Measurements from ENCODE around the gene PITPNM3. TPM values are rescaled to one million over a fixed set of nuclear protein-coding genes. Genes with fewer than 3 reads are reported as not detected.

Gene PITPNM3
- total RNA-seq, 1 donor, result 1.8 TPM

- H3K4me2 ChIP-seq (ENCODE audit: insufficient read depth, low read length), result no peak overlapping the region
- H3K9me3 ChIP-seq (ENCODE audit: low read depth, low read length), result no peaks in the 10 kb centered on the region
- H3K27ac ChIP-seq (ENCODE audit: low read depth, low read length), result no peak overlapping the region
- DNase-seq (ENCODE audit: insufficient read length, low spot score, missing footprints), result peak; percentile 56
- H3K79me2 ChIP-seq (ENCODE audit: insufficient read depth, low read length), result no peaks in the 10 kb centered on the region
- no peaks in the 10 kb centered on the region for H3K36me3 ChIP-seq (ENCODE audit: insufficient read depth, low read length)
- no peaks in the 10 kb centered on the region for H3K27me3 ChIP-seq (ENCODE audit: insufficient read depth, low read length)
- no peaks in the 10 kb centered on the region for H3K4me1 ChIP-seq (ENCODE audit: insufficient read depth, low read length)
- no peak overlapping the region for H2AFZ ChIP-seq (ENCODE audit: low read length)
- no peak overlapping the region for H3K4me3 ChIP-seq (ENCODE audit: insufficient read depth, low read length)
- H4K20me1 ChIP-seq (ENCODE audit: insufficient read depth, low read length), result no peaks in the 10 kb centered on the region
- TF ChIP-seq CTCF (IDR thresholded peaks at IDR 0.05; ENCODE audit: extremely low read depth, low read depth, low read length), result no peak
Observed at GRCh38 chr17:6463616-6464445, 92.5 kb downstream of the PITPNM3 start.

- H3K9me3 ChIP-seq (ENCODE audit: low read depth, low read length), result no peaks in the 10 kb centered on the region
- H3K4me2 ChIP-seq (ENCODE audit: insufficient read depth, low read length), result no peak overlapping the region
- DNase-seq (ENCODE audit: insufficient read length, low spot score, missing footprints), result peak; percentile 90
- no peak for TF ChIP-seq CTCF (IDR thresholded peaks at IDR 0.05; ENCODE audit: extremely low read depth, low read depth, low read length)
- H3K27me3 ChIP-seq (ENCODE audit: insufficient read depth, low read length), result no peaks in the 10 kb centered on the region
- H3K4me1 ChIP-seq (ENCODE audit: insufficient read depth, low read length), result no peaks in the 10 kb centered on the region
- H3K36me3 ChIP-seq (ENCODE audit: insufficient read depth, low read length), result no peaks in the 10 kb centered on the region
- H2AFZ ChIP-seq (ENCODE audit: low read length), result no peak overlapping the region
- no peak overlapping the region for H3K4me3 ChIP-seq (ENCODE audit: insufficient read depth, low read length)
- no peak overlapping the region for H3K27ac ChIP-seq (ENCODE audit: low read depth, low read length)
- no peaks in the 10 kb centered on the region for H3K79me2 ChIP-seq (ENCODE audit: insufficient read depth, low read length)
- H4K20me1 ChIP-seq (ENCODE audit: insufficient read depth, low read length), result no peaks in the 10 kb centered on the region
Observed at GRCh38 chr17:6462692-6463091, 93.7 kb downstream of the PITPNM3 start.

GRCh38 chr17:6461792-6462524, 94.4 kb downstream of the PITPNM3 start:
- Histone ChIP-seq H3K27me3 (ENCODE audit: insufficient read depth, low read length) (no peaks in the 10 kb centered on the region), H2AFZ (ENCODE audit: low read length) (no peak overlapping the region), H3K4me2 (ENCODE audit: insufficient read depth, low read length) (no peak overlapping the region), H4K20me1 (ENCODE audit: insufficient read depth, low read length) (no peaks in the 10 kb centered on the region), H3K79me2 (ENCODE audit: insufficient read depth, low read length) (no peaks in the 10 kb centered on the region), H3K4me3 (ENCODE audit: insufficient read depth, low read length) (no peak overlapping the region), H3K9me3 (ENCODE audit: low read depth, low read length) (no peaks in the 10 kb centered on the region), H3K4me1 (ENCODE audit: insufficient read depth, low read length) (peaks cover 5% of the 10 kb centered on the region), H3K36me3 (ENCODE audit: insufficient read depth, low read length) (no peaks in the 10 kb centered on the region), H3K27ac (ENCODE audit: low read depth, low read length) (no peak overlapping the region)
- TF ChIP-seq CTCF (IDR thresholded peaks at IDR 0.05; ENCODE audit: extremely low read depth, low read depth, low read length), result no peak
- DNase-seq (ENCODE audit: insufficient read length, low spot score, missing footprints), result peak; percentile 79

GRCh38 chr17:6461246-6461645, 95.1 kb downstream of the PITPNM3 start:
- Histone ChIP-seq H3K9me3 (ENCODE audit: low read depth, low read length) (no peaks in the 10 kb centered on the region), H3K4me2 (ENCODE audit: insufficient read depth, low read length) (no peak overlapping the region), H3K79me2 (ENCODE audit: insufficient read depth, low read length) (no peaks in the 10 kb centered on the region), H3K27me3 (ENCODE audit: insufficient read depth, low read length) (no peaks in the 10 kb centered on the region), H3K27ac (ENCODE audit: low read depth, low read length) (no peak overlapping the region), H3K4me1 (ENCODE audit: insufficient read depth, low read length) (peaks cover 10% of the 10 kb centered on the region), H3K36me3 (ENCODE audit: insufficient read depth, low read length) (no peaks in the 10 kb centered on the region), H2AFZ (ENCODE audit: low read length) (no peak overlapping the region), H4K20me1 (ENCODE audit: insufficient read depth, low read length) (no peaks in the 10 kb centered on the region), H3K4me3 (ENCODE audit: insufficient read depth, low read length) (no peak overlapping the region)
- no peak for DNase-seq (ENCODE audit: insufficient read length, low spot score, missing footprints)
- TF ChIP-seq CTCF (IDR thresholded peaks at IDR 0.05; ENCODE audit: extremely low read depth, low read depth, low read length), result no peak
